Gastroesophageal sphincter (tissue), 3 donors: ENCODE measurements around the gene DMD.

ENCODE experiments used
- POLR2A ChIP-seq, 2 donors: fragments of 450-650 bp; IDR thresholded peaks; one replicate each; pipeline ENCODE4 v1.6.1; 2017; ENCODE audit warnings: antibody characterized with exemption in 2 of 2, mild to moderate bottlenecking in 2 of 2, moderate library complexity in 1 of 2
- POLR2AphosphoS5 ChIP-seq: sonication (generic); formaldehyde crosslinking; IDR thresholded peaks from one replicate; pipeline ENCODE4 v1.6.1; 2017; ENCODE audit warnings: antibody characterized with exemption
- TF ChIP-seq, protein P1 (sequence below), 4 experiments: fragments of 200-600 bp in 2 of 4; fragments of 450-650 bp in 2 of 4; sonication (generic) in 1 of 4; IDR thresholded peaks; one replicate each; pipeline ENCODE4 v1.5.1; 2017 to 2019; ENCODE audit warnings: antibody characterized with exemption in 4 of 4, mild to moderate bottlenecking in 2 of 4, moderate library complexity in 2 of 4

DNA sequence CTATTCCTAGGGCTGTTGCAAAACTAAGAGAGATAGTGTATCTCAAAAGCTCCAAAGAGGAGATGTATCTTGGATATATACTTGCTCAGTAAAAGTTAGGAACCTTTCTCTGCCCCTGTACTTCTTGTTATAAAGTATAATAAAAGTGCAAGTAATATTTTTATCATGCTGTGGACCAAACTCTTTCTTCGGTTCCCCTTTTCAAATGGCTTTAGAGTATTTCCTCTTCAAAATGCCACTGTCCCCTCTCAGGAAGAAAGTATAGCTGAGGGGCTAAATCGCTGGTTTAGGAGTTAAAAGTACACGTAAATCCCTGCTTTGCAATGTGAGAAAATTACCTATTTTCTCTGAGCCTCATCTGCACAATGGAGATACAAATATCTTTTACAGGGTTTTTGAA is 1970.4 kb downstream of the DMD start:
- TF ChIP-seq POLR2A (IDR thresholded peaks at IDR 0.05) (no peak), POLR2AphosphoS5 (no peak)
- TF ChIP-seq, protein P1, sequence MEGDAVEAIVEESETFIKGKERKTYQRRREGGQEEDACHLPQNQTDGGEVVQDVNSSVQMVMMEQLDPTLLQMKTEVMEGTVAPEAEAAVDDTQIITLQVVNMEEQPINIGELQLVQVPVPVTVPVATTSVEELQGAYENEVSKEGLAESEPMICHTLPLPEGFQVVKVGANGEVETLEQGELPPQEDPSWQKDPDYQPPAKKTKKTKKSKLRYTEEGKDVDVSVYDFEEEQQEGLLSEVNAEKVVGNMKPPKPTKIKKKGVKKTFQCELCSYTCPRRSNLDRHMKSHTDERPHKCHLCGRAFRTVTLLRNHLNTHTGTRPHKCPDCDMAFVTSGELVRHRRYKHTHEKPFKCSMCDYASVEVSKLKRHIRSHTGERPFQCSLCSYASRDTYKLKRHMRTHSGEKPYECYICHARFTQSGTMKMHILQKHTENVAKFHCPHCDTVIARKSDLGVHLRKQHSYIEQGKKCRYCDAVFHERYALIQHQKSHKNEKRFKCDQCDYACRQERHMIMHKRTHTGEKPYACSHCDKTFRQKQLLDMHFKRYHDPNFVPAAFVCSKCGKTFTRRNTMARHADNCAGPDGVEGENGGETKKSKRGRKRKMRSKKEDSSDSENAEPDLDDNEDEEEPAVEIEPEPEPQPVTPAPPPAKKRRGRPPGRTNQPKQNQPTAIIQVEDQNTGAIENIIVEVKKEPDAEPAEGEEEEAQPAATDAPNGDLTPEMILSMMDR (IDR thresholded peaks at IDR 0.05), result no peak
